ENCODE data around the gene ZNF831.

Gene ZNF831

DNA sequence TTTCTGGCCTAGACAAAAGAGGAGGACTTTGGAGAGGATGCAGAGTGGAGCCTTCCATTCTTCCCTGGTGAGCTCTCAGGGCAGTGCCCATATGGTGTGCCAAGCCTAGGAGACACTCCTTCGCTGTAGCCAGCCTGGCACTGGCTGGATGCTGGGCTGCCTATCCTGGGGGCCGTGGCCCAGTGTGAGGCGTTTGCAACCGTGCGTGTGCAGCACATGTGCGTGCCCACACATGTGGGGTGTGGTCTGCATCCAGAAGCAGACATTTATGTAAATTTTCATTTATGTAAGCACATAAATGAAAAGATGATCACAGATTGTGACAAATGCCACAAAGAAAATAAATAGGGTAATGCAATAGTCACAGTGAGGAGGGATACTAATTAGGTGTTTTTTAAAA lies 35.8 kb upstream of the ZNF831 start:
- H2AFZ ChIP-seq (ENCODE audit: low read length): no peak overlapping the region
- no peaks in the 10 kb centered on the region for H3K9me2 ChIP-seq (replicated peaks; ENCODE audit: insufficient read depth, low read length)
- H3K4me3 ChIP-seq (ENCODE audit: low read length): no peak overlapping the region
- H3K79me2 ChIP-seq (ENCODE audit: low read length): no peaks in the 10 kb centered on the region
- no peaks in the 10 kb centered on the region for H3K4me1 ChIP-seq (ENCODE audit: low read length)
- DNase-seq: no peak
- TF ChIP-seq EZH2 (optimal IDR thresholded peaks at IDR 0.05; ENCODE audit: low read depth, low read length) (no peak), EZH2phosphoT487 (IDR thresholded peaks at IDR 0.05; ENCODE audit: low read length) (no peak)
- TF ChIP-seq, protein P1, sequence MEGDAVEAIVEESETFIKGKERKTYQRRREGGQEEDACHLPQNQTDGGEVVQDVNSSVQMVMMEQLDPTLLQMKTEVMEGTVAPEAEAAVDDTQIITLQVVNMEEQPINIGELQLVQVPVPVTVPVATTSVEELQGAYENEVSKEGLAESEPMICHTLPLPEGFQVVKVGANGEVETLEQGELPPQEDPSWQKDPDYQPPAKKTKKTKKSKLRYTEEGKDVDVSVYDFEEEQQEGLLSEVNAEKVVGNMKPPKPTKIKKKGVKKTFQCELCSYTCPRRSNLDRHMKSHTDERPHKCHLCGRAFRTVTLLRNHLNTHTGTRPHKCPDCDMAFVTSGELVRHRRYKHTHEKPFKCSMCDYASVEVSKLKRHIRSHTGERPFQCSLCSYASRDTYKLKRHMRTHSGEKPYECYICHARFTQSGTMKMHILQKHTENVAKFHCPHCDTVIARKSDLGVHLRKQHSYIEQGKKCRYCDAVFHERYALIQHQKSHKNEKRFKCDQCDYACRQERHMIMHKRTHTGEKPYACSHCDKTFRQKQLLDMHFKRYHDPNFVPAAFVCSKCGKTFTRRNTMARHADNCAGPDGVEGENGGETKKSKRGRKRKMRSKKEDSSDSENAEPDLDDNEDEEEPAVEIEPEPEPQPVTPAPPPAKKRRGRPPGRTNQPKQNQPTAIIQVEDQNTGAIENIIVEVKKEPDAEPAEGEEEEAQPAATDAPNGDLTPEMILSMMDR (IDR thresholded peaks at IDR 0.05; ENCODE audit: low read length): no peak
- no peak overlapping the region for H3K27ac ChIP-seq (ENCODE audit: low read length)
- no peaks in the 10 kb centered on the region for H4K20me1 ChIP-seq (ENCODE audit: insufficient read depth, low read length)
- H3K9me3 ChIP-seq (replicated peaks; ENCODE audit: insufficient read depth, low read length): no peaks in the 10 kb centered on the region
- H3F3A ChIP-seq (ENCODE audit: insufficient read depth, low read length): no peaks in the 10 kb centered on the region
- H3K27me3 ChIP-seq (replicated peaks; ENCODE audit: insufficient read depth, low read length): peaks cover 84% of the 10 kb centered on the region
- H3K9ac ChIP-seq (ENCODE audit: low read length): no peak overlapping the region
- H3K4me2 ChIP-seq (ENCODE audit: low read depth, low read length): no peak overlapping the region
- H3K36me3 ChIP-seq (replicated peaks; ENCODE audit: insufficient read depth, low read length): no peaks in the 10 kb centered on the region

DNA sequence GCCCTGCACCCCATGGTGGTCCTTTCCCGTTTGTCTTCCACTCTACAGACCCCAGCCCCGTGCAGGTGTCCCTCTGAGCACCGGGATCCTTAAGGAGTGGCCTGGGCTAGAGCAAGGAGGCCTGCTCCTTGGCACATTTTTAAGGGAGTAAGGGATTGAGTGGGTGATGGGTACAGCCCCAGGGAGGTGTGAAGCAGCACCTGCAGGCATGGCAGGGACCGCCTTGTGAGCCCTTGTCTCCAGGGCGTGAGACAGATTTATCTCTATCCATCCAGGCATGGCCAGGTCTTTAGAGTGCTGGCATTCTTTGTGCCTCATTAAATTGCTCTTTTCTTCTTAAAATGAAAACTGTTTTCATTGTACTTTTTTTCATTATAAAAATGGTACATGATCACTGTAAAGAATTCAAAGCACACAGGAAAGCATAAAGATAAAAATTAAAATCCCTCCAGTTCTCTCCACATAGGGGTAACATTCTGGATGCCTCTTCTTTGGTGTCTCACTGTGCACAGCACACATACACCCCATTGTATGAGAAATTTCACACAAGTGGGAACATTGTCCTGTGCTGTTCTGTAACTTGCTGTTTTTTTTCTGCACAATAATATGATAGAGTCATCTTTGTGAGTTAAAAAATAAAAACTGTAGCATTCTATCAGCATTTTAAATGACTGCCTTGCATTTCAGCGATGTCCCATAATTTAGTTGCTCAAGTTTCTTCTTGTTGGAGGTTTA lies 31.9 kb upstream of the ZNF831 start:
- no peak overlapping the region for H3K4me3 ChIP-seq (ENCODE audit: low read length)
- no peak overlapping the region for H3K27ac ChIP-seq (ENCODE audit: low read length)
- H3K27me3 ChIP-seq (replicated peaks; ENCODE audit: insufficient read depth, low read length): peaks cover 60% of the 10 kb centered on the region
- no peak overlapping the region for H3K4me2 ChIP-seq (ENCODE audit: low read depth, low read length)
- H3K36me3 ChIP-seq (replicated peaks; ENCODE audit: insufficient read depth, low read length): no peaks in the 10 kb centered on the region
- H4K20me1 ChIP-seq (ENCODE audit: insufficient read depth, low read length): no peaks in the 10 kb centered on the region
- no peak for DNase-seq
- H3K79me2 ChIP-seq (ENCODE audit: low read length): no peaks in the 10 kb centered on the region
- H2AFZ ChIP-seq (ENCODE audit: low read length): no peak overlapping the region
- no peak overlapping the region for H3K9ac ChIP-seq (ENCODE audit: low read length)
- no peaks in the 10 kb centered on the region for H3F3A ChIP-seq (ENCODE audit: insufficient read depth, low read length)
- H3K4me1 ChIP-seq (ENCODE audit: low read length): no peaks in the 10 kb centered on the region
- no peaks in the 10 kb centered on the region for H3K9me3 ChIP-seq (replicated peaks; ENCODE audit: insufficient read depth, low read length)
- TF ChIP-seq, protein P1 (IDR thresholded peaks at IDR 0.05; ENCODE audit: low read length): no peak
- TF ChIP-seq EZH2 (optimal IDR thresholded peaks at IDR 0.05; ENCODE audit: low read depth, low read length) (no peak), EZH2phosphoT487 (IDR thresholded peaks at IDR 0.05; ENCODE audit: low read length) (no peak)
- H3K9me2 ChIP-seq (replicated peaks; ENCODE audit: insufficient read depth, low read length): no peaks in the 10 kb centered on the region

GRCh38 chr20:59134182-59134581 lies 29.4 kb upstream of the ZNF831 start:
- H3K9me2 ChIP-seq (replicated peaks; ENCODE audit: insufficient read depth, low read length): no peaks in the 10 kb centered on the region

More at GRCh38 chr20:59134182-59134581, 29.4 kb upstream of the ZNF831 start:
- H3F3A ChIP-seq (ENCODE audit: insufficient read depth, low read length): no peaks in the 10 kb centered on the region
- no peak overlapping the region for H3K27ac ChIP-seq (ENCODE audit: low read length)
- peaks cover 60% of the 10 kb centered on the region for H3K27me3 ChIP-seq (replicated peaks; ENCODE audit: insufficient read depth, low read length)
- no peak overlapping the region for H3K4me2 ChIP-seq (ENCODE audit: low read depth, low read length)
- no peaks in the 10 kb centered on the region for H3K79me2 ChIP-seq (ENCODE audit: low read length)
- DNase-seq: no peak
- TF ChIP-seq EZH2phosphoT487 (IDR thresholded peaks at IDR 0.05; ENCODE audit: low read length) (no peak), EZH2 (optimal IDR thresholded peaks at IDR 0.05; ENCODE audit: low read depth, low read length) (no peak)
- TF ChIP-seq, protein P1 (IDR thresholded peaks at IDR 0.05; ENCODE audit: low read length): no peak
- no peak overlapping the region for H3K4me3 ChIP-seq (ENCODE audit: low read length)
- no peak overlapping the region for H3K9ac ChIP-seq (ENCODE audit: low read length)
- H3K4me1 ChIP-seq (ENCODE audit: low read length): no peaks in the 10 kb centered on the region
- H3K9me3 ChIP-seq (replicated peaks; ENCODE audit: insufficient read depth, low read length): no peaks in the 10 kb centered on the region
- H4K20me1 ChIP-seq (ENCODE audit: insufficient read depth, low read length): no peaks in the 10 kb centered on the region
- no peaks in the 10 kb centered on the region for H3K36me3 ChIP-seq (replicated peaks; ENCODE audit: insufficient read depth, low read length)
- no peak overlapping the region for H2AFZ ChIP-seq (ENCODE audit: low read length)
